Stimulated activated CD4-positive, alpha-beta T cell treated with anti-CD3 and anti-CD28 coated beads, TNF-alpha, amount 100 ng/mL, for 4 hours (primary cell): ENCODE measurements around the gene GABBR2.

Experiments used
- DNase-seq, 3 experiments: peaks; one replicate each; pipeline ENCODE4 v3.0.0-alpha.2; 2020; ENCODE audit warnings: low read depth in 3 of 3

GABBR2 gene

GRCh38 chr9:98541684-98542230 is 167.0 kb downstream of the GABBR2 start:
- DNase-seq = no peak

GRCh38 chr9:98540476-98540875 is 168.3 kb downstream of the GABBR2 start:
- no peak for DNase-seq

- no peak for DNase-seq
Observed at GRCh38 chr9:98539954-98540353, 168.8 kb downstream of the GABBR2 start.

GRCh38 chr9:98538626-98539031 is 170.1 kb downstream of the GABBR2 start:
- DNase-seq = no peak

GRCh38 chr9:98538203-98538602 is 170.5 kb downstream of the GABBR2 start:
- DNase-seq = no peak

- DNase-seq = no peak
Observed at GRCh38 chr9:98536542-98537173, 172.1 kb downstream of the GABBR2 start.

GRCh38 chr9:98533866-98534265 is 174.9 kb downstream of the GABBR2 start:
- DNase-seq = no peak

- no peak for DNase-seq
Observed at GRCh38 chr9:98533132-98533531, 175.6 kb downstream of the GABBR2 start.

- no peak for DNase-seq
Observed at GRCh38 chr9:98532574-98532973, 176.2 kb downstream of the GABBR2 start.

- no peak for DNase-seq
Observed at GRCh38 chr9:98532147-98532546, 176.6 kb downstream of the GABBR2 start.

GRCh38 chr9:98530806-98531386 is 177.8 kb downstream of the GABBR2 start:
- no peak for DNase-seq

GRCh38 chr9:98530275-98530674 is 178.5 kb downstream of the GABBR2 start:
- DNase-seq = no peak

- no peak for DNase-seq
Observed at GRCh38 chr9:98529841-98530240, 178.9 kb downstream of the GABBR2 start.

GRCh38 chr9:98523231-98523901 is 185.4 kb downstream of the GABBR2 start:
- no peak for DNase-seq

GRCh38 chr9:98522487-98522886 is 186.2 kb downstream of the GABBR2 start:
- no peak for DNase-seq

GRCh38 chr9:98521141-98521540 is 187.6 kb downstream of the GABBR2 start:
- no peak for DNase-seq

GRCh38 chr9:98520221-98520960 is 188.3 kb downstream of the GABBR2 start:
- DNase-seq = no peak

- DNase-seq = no peak
Observed at GRCh38 chr9:98519641-98520040, 189.1 kb downstream of the GABBR2 start.

GRCh38 chr9:98518556-98518955 is 190.2 kb downstream of the GABBR2 start:
- no peak for DNase-seq

GRCh38 chr9:98517761-98518160 is 191.0 kb downstream of the GABBR2 start:
- no peak for DNase-seq

- DNase-seq = no peak
Observed at GRCh38 chr9:98516897-98517503, 191.7 kb downstream of the GABBR2 start.
